Neural cell (in vitro differentiated cells): ENCODE results near the gene DENND5B. TPM values are rescaled to one million over a fixed set of nuclear protein-coding genes. Genes with fewer than 3 reads are reported as not detected.

Experiments used
- H2AFZ ChIP-seq: fragments of 200-600, 300-800 bp; sonication (generic), shearing (Covaris generic); 2 replicates; pipeline ENCODE4 v1.6.0; 2014; ENCODE audit warnings: low read depth, mild to moderate bottlenecking, antibody characterized with exemption, low read length, moderate library complexity
- H3F3A ChIP-seq: fragments of 200-600 bp; shearing (Covaris generic); 2 replicates; pipeline ENCODE4 v1.6.1; 2016; ENCODE audit warnings: mild to moderate bottlenecking, moderate library complexity, mixed read lengths, antibody characterized with exemption, low read length; ENCODE audit not compliant: insufficient read depth, poor library complexity, severe bottlenecking
- H3K27ac ChIP-seq: fragments of 200-600, 300-800 bp; sonication (generic), shearing (Covaris generic); 2 replicates; pipeline ENCODE4 v1.5.1; 2014; ENCODE audit warnings: mild to moderate bottlenecking, low read length, moderate library complexity
- H3K27me3 ChIP-seq: fragments of 300-800, 200-600 bp; sonication (generic), shearing (Covaris generic); 2 replicates; pipeline ENCODE4 v1.6.0; 2014; ENCODE audit warnings: mild to moderate bottlenecking, low read depth, low read length, moderate library complexity; ENCODE audit not compliant: insufficient read depth
- H3K36me3 ChIP-seq: fragments of 300-800, 200-600 bp; sonication (generic), shearing (Covaris generic); 2 replicates; pipeline ENCODE4 v1.5.1; 2014; ENCODE audit warnings: mild to moderate bottlenecking, antibody characterized with exemption, low read length, moderate library complexity; ENCODE audit not compliant: insufficient read depth
- H3K4me2 ChIP-seq: fragments of 300-800, 200-600 bp; sonication (generic), shearing (Covaris generic); 2 replicates; pipeline ENCODE4 v1.6.0; 2014; ENCODE audit warnings: mild to moderate bottlenecking, low read length
- H3K4me3 ChIP-seq: fragments of 300-800, 200-600 bp; sonication (generic), shearing (Covaris generic); 2 replicates; pipeline ENCODE4 v1.5.1; 2014; ENCODE audit warnings: mild to moderate bottlenecking, low read length, moderate library complexity
- H3K79me2 ChIP-seq: fragments of 200-600 bp; shearing (Covaris generic); replicated peaks from 2 replicates; pipeline ENCODE4 v1.6.0; 2014; ENCODE audit warnings: mild to moderate bottlenecking, low read length, moderate library complexity; ENCODE audit not compliant: insufficient read depth
- H3K9ac ChIP-seq: fragments of 300-800, 200-600 bp; sonication (generic), shearing (Covaris generic); 2 replicates; pipeline ENCODE4 v1.6.1; 2016; ENCODE audit warnings: mild to moderate bottlenecking, low read length, mixed read lengths
- H3K9me2 ChIP-seq: fragments of 200-600 bp; shearing (Covaris generic); 2 replicates; pipeline ENCODE4 v1.6.1; 2016; ENCODE audit warnings: mild to moderate bottlenecking, low read length, mixed read lengths; ENCODE audit not compliant: insufficient read depth
- H3K9me3 ChIP-seq: fragments of 200-600, 300-800 bp; sonication (generic), shearing (Covaris generic); 2 replicates; pipeline ENCODE4 v1.6.1; 2016; ENCODE audit warnings: mild to moderate bottlenecking, mixed run types, low read length, moderate library complexity, mixed read lengths
- H4K20me1 ChIP-seq: fragments of 200-600 bp; shearing (Covaris generic); 2 replicates; pipeline ENCODE4 v1.6.1; 2016; ENCODE audit warnings: mild to moderate bottlenecking, mixed run types; ENCODE audit not compliant: insufficient read depth
- EP300 ChIP-seq: fragments of 450-650 bp; conservative IDR thresholded peaks from 2 replicates; pipeline ENCODE4 v1.6.1; 2014; ENCODE audit warnings: antibody characterized with exemption, mild to moderate bottlenecking, moderate library complexity; ENCODE audit not compliant: poor library complexity, severe bottlenecking
- EZH2 ChIP-seq: fragments of 200-600, 300-800 bp; shearing (Covaris generic), sonication (generic); IDR thresholded peaks from 2 replicates; pipeline ENCODE4 v1.6.1; 2014; ENCODE audit warnings: antibody characterized with exemption, low read length, borderline replicate concordance, mild to moderate bottlenecking; ENCODE audit not compliant: insufficient read depth, poor library complexity, severe bottlenecking
- MXI1 ChIP-seq: fragments of 450-650 bp; conservative IDR thresholded peaks from 2 replicates; pipeline ENCODE4 v1.6.1; 2014; ENCODE audit warnings: antibody characterized with exemption, mild to moderate bottlenecking; ENCODE audit not compliant: poor library complexity, severe bottlenecking
- POLR2AphosphoS5 ChIP-seq: IDR thresholded peaks from 2 replicates; pipeline ENCODE4 v1.6.1; 2012
- RAD21 ChIP-seq: fragments of 450-650 bp; conservative IDR thresholded peaks from 2 replicates; pipeline ENCODE4 v1.6.1; 2014; ENCODE audit warnings: antibody characterized with exemption, mild to moderate bottlenecking, moderate library complexity
- SMC3 ChIP-seq: fragments of 450-650 bp; conservative IDR thresholded peaks from 2 replicates; pipeline ENCODE4 v1.6.1; 2014; ENCODE audit warnings: antibody characterized with exemption, mild to moderate bottlenecking, moderate library complexity; ENCODE audit not compliant: poor library complexity
- TAF1 ChIP-seq: IDR thresholded peaks from 2 replicates; pipeline ENCODE4 v1.6.1; 2012; ENCODE audit warnings: low read depth
- polyA plus RNA-seq: library from polyadenylated mRNA; depleted of rRNA; stranded (reverse); fragments of >200 nt; gene quantifications from 2 replicates; pipeline ENCODE4 v1.2.3, GENCODE V29; 2014
- TF ChIP-seq, protein P1 (sequence below): IDR thresholded peaks from 2 replicates; pipeline ENCODE4 v1.6.1; 2012; ENCODE audit warnings: borderline replicate concordance
- TF ChIP-seq, protein P2 (sequence below): fragments of 450-650 bp; IDR thresholded peaks from 2 replicates; pipeline ENCODE4 v1.5.1; 2014; ENCODE audit warnings: antibody characterized with exemption, mild to moderate bottlenecking, moderate library complexity; ENCODE audit not compliant: poor library complexity, severe bottlenecking

The DENND5B gene
- polyA plus RNA-seq, 1 donor from 2014 or later = 23.8 TPM

DNA sequence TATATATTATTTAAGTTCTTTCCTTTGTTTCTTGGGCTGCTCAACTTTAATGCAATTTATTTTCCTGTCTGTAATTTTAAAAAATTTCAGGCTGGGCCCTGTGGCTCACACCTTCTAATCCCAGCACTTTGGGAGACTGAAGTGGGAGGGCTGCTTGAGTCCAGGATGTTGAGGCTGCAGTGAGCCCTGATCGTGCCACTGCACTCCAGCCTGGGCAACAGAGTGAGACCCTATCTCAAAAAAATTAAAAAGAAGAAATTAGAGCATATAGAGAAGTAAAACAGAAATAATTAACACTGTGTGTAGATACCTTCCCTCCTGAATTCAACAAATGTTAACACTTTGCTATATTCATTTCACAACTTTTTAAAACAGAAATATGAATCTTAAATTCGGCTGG, 74.2 kb downstream of the DENND5B start:
- no peak overlapping the region for H3K4me2 ChIP-seq
- no peaks in the 10 kb centered on the region for H3K9me2 ChIP-seq
- H3K27ac ChIP-seq = no peak overlapping the region
- TF ChIP-seq POLR2AphosphoS5 = no peak
- no peak for TF ChIP-seq EP300
- no peak for TF ChIP-seq SMC3
- no peak for TF ChIP-seq MXI1
- TF ChIP-seq EZH2 = no peak
- TF ChIP-seq, protein P1, sequence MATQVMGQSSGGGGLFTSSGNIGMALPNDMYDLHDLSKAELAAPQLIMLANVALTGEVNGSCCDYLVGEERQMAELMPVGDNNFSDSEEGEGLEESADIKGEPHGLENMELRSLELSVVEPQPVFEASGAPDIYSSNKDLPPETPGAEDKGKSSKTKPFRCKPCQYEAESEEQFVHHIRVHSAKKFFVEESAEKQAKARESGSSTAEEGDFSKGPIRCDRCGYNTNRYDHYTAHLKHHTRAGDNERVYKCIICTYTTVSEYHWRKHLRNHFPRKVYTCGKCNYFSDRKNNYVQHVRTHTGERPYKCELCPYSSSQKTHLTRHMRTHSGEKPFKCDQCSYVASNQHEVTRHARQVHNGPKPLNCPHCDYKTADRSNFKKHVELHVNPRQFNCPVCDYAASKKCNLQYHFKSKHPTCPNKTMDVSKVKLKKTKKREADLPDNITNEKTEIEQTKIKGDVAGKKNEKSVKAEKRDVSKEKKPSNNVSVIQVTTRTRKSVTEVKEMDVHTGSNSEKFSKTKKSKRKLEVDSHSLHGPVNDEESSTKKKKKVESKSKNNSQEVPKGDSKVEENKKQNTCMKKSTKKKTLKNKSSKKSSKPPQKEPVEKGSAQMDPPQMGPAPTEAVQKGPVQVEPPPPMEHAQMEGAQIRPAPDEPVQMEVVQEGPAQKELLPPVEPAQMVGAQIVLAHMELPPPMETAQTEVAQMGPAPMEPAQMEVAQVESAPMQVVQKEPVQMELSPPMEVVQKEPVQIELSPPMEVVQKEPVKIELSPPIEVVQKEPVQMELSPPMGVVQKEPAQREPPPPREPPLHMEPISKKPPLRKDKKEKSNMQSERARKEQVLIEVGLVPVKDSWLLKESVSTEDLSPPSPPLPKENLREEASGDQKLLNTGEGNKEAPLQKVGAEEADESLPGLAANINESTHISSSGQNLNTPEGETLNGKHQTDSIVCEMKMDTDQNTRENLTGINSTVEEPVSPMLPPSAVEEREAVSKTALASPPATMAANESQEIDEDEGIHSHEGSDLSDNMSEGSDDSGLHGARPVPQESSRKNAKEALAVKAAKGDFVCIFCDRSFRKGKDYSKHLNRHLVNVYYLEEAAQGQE = no peak
- TF ChIP-seq TAF1 = no peak
- no peak for TF ChIP-seq RAD21
- TF ChIP-seq, protein P2, sequence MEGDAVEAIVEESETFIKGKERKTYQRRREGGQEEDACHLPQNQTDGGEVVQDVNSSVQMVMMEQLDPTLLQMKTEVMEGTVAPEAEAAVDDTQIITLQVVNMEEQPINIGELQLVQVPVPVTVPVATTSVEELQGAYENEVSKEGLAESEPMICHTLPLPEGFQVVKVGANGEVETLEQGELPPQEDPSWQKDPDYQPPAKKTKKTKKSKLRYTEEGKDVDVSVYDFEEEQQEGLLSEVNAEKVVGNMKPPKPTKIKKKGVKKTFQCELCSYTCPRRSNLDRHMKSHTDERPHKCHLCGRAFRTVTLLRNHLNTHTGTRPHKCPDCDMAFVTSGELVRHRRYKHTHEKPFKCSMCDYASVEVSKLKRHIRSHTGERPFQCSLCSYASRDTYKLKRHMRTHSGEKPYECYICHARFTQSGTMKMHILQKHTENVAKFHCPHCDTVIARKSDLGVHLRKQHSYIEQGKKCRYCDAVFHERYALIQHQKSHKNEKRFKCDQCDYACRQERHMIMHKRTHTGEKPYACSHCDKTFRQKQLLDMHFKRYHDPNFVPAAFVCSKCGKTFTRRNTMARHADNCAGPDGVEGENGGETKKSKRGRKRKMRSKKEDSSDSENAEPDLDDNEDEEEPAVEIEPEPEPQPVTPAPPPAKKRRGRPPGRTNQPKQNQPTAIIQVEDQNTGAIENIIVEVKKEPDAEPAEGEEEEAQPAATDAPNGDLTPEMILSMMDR = no peak
- no peaks in the 10 kb centered on the region for H3K27me3 ChIP-seq
- peaks cover 5% of the 10 kb centered on the region for H3F3A ChIP-seq
- H3K36me3 ChIP-seq = no peaks in the 10 kb centered on the region
- no peak overlapping the region for H3K4me3 ChIP-seq
- peaks cover 33% of the 10 kb centered on the region for H3K79me2 ChIP-seq
- no peak overlapping the region for H3K9ac ChIP-seq
- peaks cover 3% of the 10 kb centered on the region for H4K20me1 ChIP-seq
- no peak overlapping the region for H2AFZ ChIP-seq
- H3K9me3 ChIP-seq = no peaks in the 10 kb centered on the region

DNA sequence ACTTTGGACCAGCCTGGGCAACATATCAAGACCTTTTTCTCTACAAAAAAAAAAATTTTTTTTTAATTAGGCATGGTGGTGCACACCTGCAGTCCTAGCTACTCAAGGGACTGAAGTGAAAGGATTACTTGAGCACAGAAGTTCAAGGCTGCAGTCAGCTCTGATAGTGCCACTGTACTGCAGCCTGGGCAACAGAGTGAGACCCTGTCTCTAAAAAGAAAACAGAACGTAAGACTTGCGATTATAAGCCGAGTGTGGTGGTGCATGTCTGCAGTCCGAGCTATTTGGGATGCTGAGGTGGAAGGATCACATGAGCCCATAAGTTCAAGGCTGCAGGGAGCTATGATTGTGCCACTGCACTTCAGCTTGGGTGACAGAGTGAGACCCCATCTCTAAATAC, 76.0 kb downstream of the DENND5B start:
- Histone ChIP-seq H3K9me2 (no peaks in the 10 kb centered on the region), H3K4me3 (no peak overlapping the region), H3K9ac (no peak overlapping the region), H3K27me3 (no peaks in the 10 kb centered on the region), H3K79me2 (peaks cover 34% of the 10 kb centered on the region), H4K20me1 (peaks cover 3% of the 10 kb centered on the region), H2AFZ (no peak overlapping the region), H3K36me3 (no peaks in the 10 kb centered on the region), H3F3A (peaks cover 5% of the 10 kb centered on the region), H3K4me2 (no peak overlapping the region), H3K9me3 (no peaks in the 10 kb centered on the region), H3K27ac (no peak overlapping the region)
- no peak for TF ChIP-seq TAF1
- TF ChIP-seq RAD21 = no peak
- no peak for TF ChIP-seq SMC3
- no peak for TF ChIP-seq EZH2
- TF ChIP-seq, protein P1 = no peak
- TF ChIP-seq, protein P2 = no peak
- TF ChIP-seq EP300 = no peak
